HG02870 (cell line): ENCODE data around the gene FIS1.
A peak's percentile ranks its signal among the peaks of the same experiment; 100 is the strongest.
"Not testable (repeated sequence)": the region's sequence is repeated elsewhere in the genome, so short reads cannot be mapped to it uniquely, and the experiment has no call there.

Experiments
- ATAC-seq: cut with Tn5 transposase; IDR thresholded peaks from one replicate; pipeline ENCODE4 v1.9.1; 2021; ENCODE audit warnings: mild to moderate bottlenecking, moderate library complexity; ENCODE audit not compliant: unreplicated experiment

Gene FIS1

GRCh38 chr7:101244375-101245146 is at the start of gene FIS1:
Gene FIS1 (minus strand): TSS chr7:101245081. CDS start chr7:101245004, 77 bp downstream.
- peak; percentile 89 for ATAC-seq

GRCh38 chr7:101294039-101294831 is 49.4 kb upstream of the FIS1 start:
- no peak for ATAC-seq

- ATAC-seq = not testable (repeated sequence)
These were observed 48.5 kb upstream of the FIS1 start for GRCh38 chr7:101293069-101294021.

GRCh38 chr7:101292566-101292965 is 47.7 kb upstream of the FIS1 start:
- ATAC-seq = not testable (repeated sequence)

GRCh38 chr7:101290186-101291037 is 45.5 kb upstream of the FIS1 start:
- ATAC-seq = not testable (repeated sequence)

GRCh38 chr7:101289687-101290086 is 44.8 kb upstream of the FIS1 start:
- not testable (repeated sequence) for ATAC-seq

- ATAC-seq = no peak
These were observed 43.6 kb upstream of the FIS1 start for GRCh38 chr7:101288439-101288838.

GRCh38 chr7:101287032-101287431 is 42.2 kb upstream of the FIS1 start:
- ATAC-seq = no peak

- ATAC-seq = not testable (repeated sequence)
These were observed 41.0 kb upstream of the FIS1 start for GRCh38 chr7:101285880-101286279.

GRCh38 chr7:101285171-101285570 is 40.3 kb upstream of the FIS1 start:
- ATAC-seq = no peak

- ATAC-seq = not testable (repeated sequence)
These were observed 36.0 kb upstream of the FIS1 start for GRCh38 chr7:101280912-101281311.

GRCh38 chr7:101278461-101279292 is 33.8 kb upstream of the FIS1 start:
- ATAC-seq = no peak

GRCh38 chr7:101277155-101277554 is 32.3 kb upstream of the FIS1 start:
- ATAC-seq = no peak

- ATAC-seq = no peak
These were observed 28.3 kb upstream of the FIS1 start for GRCh38 chr7:101273206-101273605.

- no peak for ATAC-seq
These were observed 26.1 kb upstream of the FIS1 start for GRCh38 chr7:101271021-101271420.

GRCh38 chr7:101269664-101270063 is 24.8 kb upstream of the FIS1 start:
- no peak for ATAC-seq

GRCh38 chr7:101265622-101266516 is 21.0 kb upstream of the FIS1 start:
- ATAC-seq = no peak

- not testable (repeated sequence) for ATAC-seq
These were observed 19.3 kb upstream of the FIS1 start for GRCh38 chr7:101264102-101264706.
